Measurements from ENCODE around the gene HOXC10. TPM values are rescaled to one million over a fixed set of nuclear protein-coding genes. Genes with fewer than 3 reads are reported as not detected.
A peak's percentile ranks its signal among the peaks of the same experiment; 100 is the strongest.

The HOXC10 gene
- polyA plus RNA-seq, 3 donors, result not detected

GRCh38 chr12:53994009-53994263 lies 9.0 kb downstream of the HOXC10 start:
- Mint-ChIP-seq H3K27ac (no peak overlapping the region), H3K4me3 (peak overlapping the region; percentile 27 to 85), H3K27me3 (ENCODE audit: low read depth in 3 of 3) (peaks cover 99 to 100% (median 100%) of the 10 kb centered on the region in 3 donors), H3K36me3 (peaks cover 3 to 30% of the 10 kb centered on the region in 2 donors), H3K4me1 (peaks cover 36% of the 10 kb centered on the region), H3K9me3 (peaks cover 2 to 65% (median 34%) of the 10 kb centered on the region in 7 donors)
- 9% methylated on average over 19 of the region's 19 CpGs for WGBS (ENCODE audit: insufficient coverage)
- H3K4me3 ChIP-seq (replicated peaks in 1 of 3; ENCODE audit: low read depth in 2 of 3, low read length in 3 of 3), result no peak overlapping the region
- DNase-seq, result no peak
- H3K9ac ChIP-seq (ENCODE audit: insufficient read depth, low read length, poor library complexity, severe bottlenecking), result no peak overlapping the region
- peaks cover 93 to 100% of the 10 kb centered on the region in 2 donors for H3K27me3 ChIP-seq (ENCODE audit: control insufficient read depth in 2 of 2, insufficient read depth in 2 of 2, low read length in 2 of 2)
- no peaks in the 10 kb centered on the region for H4K20me1 ChIP-seq (ENCODE audit: insufficient read depth, low read length)
- H3K4me2 ChIP-seq (replicated peaks; ENCODE audit: extremely low read depth, low read length, poor library complexity, severe bottlenecking), result no peak overlapping the region
- H3K79me2 ChIP-seq (ENCODE audit: insufficient read depth, low read length), result no peaks in the 10 kb centered on the region
- intact Hi-C loops (cut with micrococcal nuclease), result no loop called here
- H3K9me3 ChIP-seq (replicated peaks in 1 of 2; ENCODE audit: control insufficient read depth in 1 of 2, insufficient read depth in 1 of 2, low read length in 2 of 2), result peaks cover 3 to 63% of the 10 kb centered on the region in 2 donors
- H2AFZ ChIP-seq (ENCODE audit: insufficient read depth, low read depth, low read length, poor library complexity, severe bottlenecking), result no peak overlapping the region
- H3K36me3 ChIP-seq (replicated peaks in 1 of 2; ENCODE audit: control insufficient read depth in 1 of 2, insufficient read depth in 2 of 2, low read length in 2 of 2), result no peaks in the 10 kb centered on the region
- H3K4me1 ChIP-seq (ENCODE audit: control insufficient read depth in 1 of 2, insufficient read depth in 2 of 2, low read length in 2 of 2), result peaks cover 12 to 20% of the 10 kb centered on the region in 2 donors
- H3K27ac ChIP-seq (ENCODE audit: low read depth in 1 of 2, low read length in 2 of 2), result no peak overlapping the region
- TF ChIP-seq CTCF (IDR thresholded peaks at IDR 0.05), result no peak

- H4K20me1 ChIP-seq (ENCODE audit: insufficient read depth, low read length), result no peaks in the 10 kb centered on the region
- no peak for DNase-seq
- peak overlapping the region; percentile 83 for H3K4me2 ChIP-seq (replicated peaks; ENCODE audit: extremely low read depth, low read length, poor library complexity, severe bottlenecking)
- no peak overlapping the region for H3K4me3 ChIP-seq (replicated peaks in 1 of 3; ENCODE audit: low read depth in 2 of 3, low read length in 3 of 3)
- H3K79me2 ChIP-seq (ENCODE audit: insufficient read depth, low read length), result no peaks in the 10 kb centered on the region
- no peak overlapping the region for H3K27ac Mint-ChIP-seq
- H3K27ac ChIP-seq (ENCODE audit: low read depth in 1 of 2, low read length in 2 of 2), result no peak overlapping the region
- H3K27me3 Mint-ChIP-seq (ENCODE audit: low read depth in 3 of 3), result peaks cover 99 to 100% (median 100%) of the 10 kb centered on the region in 3 donors
- no peak for TF ChIP-seq CTCF (IDR thresholded peaks at IDR 0.05)
- peak overlapping the region in 1 of 2 donors; percentile 95 for H3K4me3 Mint-ChIP-seq
- intact Hi-C loops (cut with micrococcal nuclease), result loop anchor here in 1 of 2 donors (5.0 kb wide), 1 partner anchor 42 kb away; the partner anchor contains the start of gene HOXC12
- peaks cover 3 to 25% of the 10 kb centered on the region in 2 donors for H3K36me3 Mint-ChIP-seq
- H3K27me3 ChIP-seq (ENCODE audit: control insufficient read depth in 2 of 2, insufficient read depth in 2 of 2, low read length in 2 of 2), result peaks cover 91 to 100% of the 10 kb centered on the region in 2 donors
- peaks cover 2 to 65% (median 35%) of the 10 kb centered on the region in 7 donors for H3K9me3 Mint-ChIP-seq
- H3K4me1 Mint-ChIP-seq, result peaks cover 32% of the 10 kb centered on the region
- H2AFZ ChIP-seq (ENCODE audit: insufficient read depth, low read depth, low read length, poor library complexity, severe bottlenecking), result no peak overlapping the region
- WGBS (ENCODE audit: insufficient coverage), result 6% methylated on average over 44 of the region's 60 CpGs
- H3K36me3 ChIP-seq (replicated peaks in 1 of 2; ENCODE audit: control insufficient read depth in 1 of 2, insufficient read depth in 2 of 2, low read length in 2 of 2), result no peaks in the 10 kb centered on the region
- H3K4me1 ChIP-seq (ENCODE audit: control insufficient read depth in 1 of 2, insufficient read depth in 2 of 2, low read length in 2 of 2), result peaks cover 12 to 20% of the 10 kb centered on the region in 2 donors
- H3K9ac ChIP-seq (ENCODE audit: insufficient read depth, low read length, poor library complexity, severe bottlenecking), result no peak overlapping the region
- peaks cover 3 to 61% of the 10 kb centered on the region in 2 donors for H3K9me3 ChIP-seq (replicated peaks in 1 of 2; ENCODE audit: control insufficient read depth in 1 of 2, insufficient read depth in 1 of 2, low read length in 2 of 2)
Observed at GRCh38 chr12:53994264-53995001, 9.5 kb downstream of the HOXC10 start.

Data from CD14-positive monocyte (primary cell).